SK-N-SH treated with all-trans-retinoic acid at 6 μM for 48 hours (cell line): Measurements from ENCODE around the gene TRIM10.

ENCODE experiments used
- GLIS3 ChIP-seq: fragments of 250-450 bp; sonication (Bioruptor Pico); IDR thresholded peaks from 2 replicates; pipeline ENCODE4 v1.5.0; 2020; ENCODE audit warnings: mild to moderate bottlenecking, moderate library complexity
- ISL1 ChIP-seq: fragments of 250-450 bp; sonication (Bioruptor Pico); IDR thresholded peaks from 2 replicates; pipeline ENCODE4 v2.1.2; 2022; ENCODE audit warnings: mild to moderate bottlenecking, moderate library complexity
- PPARA ChIP-seq: fragments of 250-450 bp; sonication (Bioruptor Pico); IDR thresholded peaks from 2 replicates; pipeline ENCODE4 v1.5.0; 2020; ENCODE audit warnings: mild to moderate bottlenecking, borderline replicate concordance
- RARB ChIP-seq: fragments of 250-450 bp; sonication (Bioruptor Pico); IDR thresholded peaks from 2 replicates; pipeline ENCODE4 v1.8.0; 2021; ENCODE audit warnings: mild to moderate bottlenecking, moderate library complexity
- ZC3H10 ChIP-seq: fragments of 250-450 bp; sonication (Bioruptor Pico); IDR thresholded peaks from 2 replicates; pipeline ENCODE4 v1.5.1; 2021; ENCODE audit warnings: mild to moderate bottlenecking, moderate library complexity
- ZNF70 ChIP-seq: fragments of 450-650 bp; formaldehyde crosslinking; IDR thresholded peaks from 2 replicates; pipeline ENCODE4 v1.5.0; 2020; ENCODE audit warnings: mild to moderate bottlenecking, moderate library complexity
- ZNF8 ChIP-seq: fragments of 450-650 bp; formaldehyde crosslinking; IDR thresholded peaks from 2 replicates; pipeline ENCODE4 v1.5.0; 2020; ENCODE audit warnings: mild to moderate bottlenecking, moderate library complexity
- TF ChIP-seq, protein P1 (sequence below): fragments of 250-450 bp; sonication (Bioruptor Pico); IDR thresholded peaks from 2 replicates; pipeline ENCODE4 v1.8.0; 2020; ENCODE audit warnings: mild to moderate bottlenecking, moderate library complexity, borderline replicate concordance
- TF ChIP-seq, protein P2 (sequence below): fragments of 250-450 bp; sonication (Bioruptor Pico); IDR thresholded peaks from 2 replicates; pipeline ENCODE4 v1.5.1; 2020; ENCODE audit warnings: low read depth, mild to moderate bottlenecking, moderate library complexity
- TF ChIP-seq, protein P3 (sequence below): fragments of 250-450 bp; sonication (Bioruptor Pico); IDR thresholded peaks from 2 replicates; pipeline ENCODE4 v1.5.0; 2020; ENCODE audit warnings: mild to moderate bottlenecking, moderate library complexity

DNA sequence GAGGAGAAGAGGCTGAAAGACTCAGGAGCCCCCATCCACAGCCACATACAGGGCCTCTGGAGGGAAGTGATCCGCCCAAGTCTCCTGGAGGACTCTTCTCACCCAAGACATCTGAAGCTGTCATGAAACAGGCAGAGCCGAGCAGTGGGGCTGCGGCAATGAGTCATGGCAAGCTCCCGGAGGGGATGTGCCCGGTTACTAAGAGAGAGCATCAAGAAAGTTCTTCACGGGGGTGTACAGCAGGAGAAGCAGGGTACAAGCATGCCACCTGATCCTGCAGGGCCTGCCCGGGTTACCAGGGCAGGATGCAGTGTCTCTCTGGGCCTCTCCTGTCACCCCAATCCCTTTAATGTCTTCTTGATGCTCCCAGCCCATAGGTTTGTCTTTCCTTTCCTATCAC, 31.1 kb upstream of the TRIM10 start:
- no peak for TF ChIP-seq ISL1 (CRISPR knock-in tag)
- TF ChIP-seq, protein P1, sequence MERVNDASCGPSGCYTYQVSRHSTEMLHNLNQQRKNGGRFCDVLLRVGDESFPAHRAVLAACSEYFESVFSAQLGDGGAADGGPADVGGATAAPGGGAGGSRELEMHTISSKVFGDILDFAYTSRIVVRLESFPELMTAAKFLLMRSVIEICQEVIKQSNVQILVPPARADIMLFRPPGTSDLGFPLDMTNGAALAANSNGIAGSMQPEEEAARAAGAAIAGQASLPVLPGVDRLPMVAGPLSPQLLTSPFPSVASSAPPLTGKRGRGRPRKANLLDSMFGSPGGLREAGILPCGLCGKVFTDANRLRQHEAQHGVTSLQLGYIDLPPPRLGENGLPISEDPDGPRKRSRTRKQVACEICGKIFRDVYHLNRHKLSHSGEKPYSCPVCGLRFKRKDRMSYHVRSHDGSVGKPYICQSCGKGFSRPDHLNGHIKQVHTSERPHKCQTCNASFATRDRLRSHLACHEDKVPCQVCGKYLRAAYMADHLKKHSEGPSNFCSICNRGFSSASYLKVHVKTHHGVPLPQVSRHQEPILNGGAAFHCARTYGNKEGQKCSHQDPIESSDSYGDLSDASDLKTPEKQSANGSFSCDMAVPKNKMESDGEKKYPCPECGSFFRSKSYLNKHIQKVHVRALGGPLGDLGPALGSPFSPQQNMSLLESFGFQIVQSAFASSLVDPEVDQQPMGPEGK (CRISPR knock-in tag), result no peak
- TF ChIP-seq RARB (CRISPR knock-in tag), result no peak
- TF ChIP-seq, protein P2, sequence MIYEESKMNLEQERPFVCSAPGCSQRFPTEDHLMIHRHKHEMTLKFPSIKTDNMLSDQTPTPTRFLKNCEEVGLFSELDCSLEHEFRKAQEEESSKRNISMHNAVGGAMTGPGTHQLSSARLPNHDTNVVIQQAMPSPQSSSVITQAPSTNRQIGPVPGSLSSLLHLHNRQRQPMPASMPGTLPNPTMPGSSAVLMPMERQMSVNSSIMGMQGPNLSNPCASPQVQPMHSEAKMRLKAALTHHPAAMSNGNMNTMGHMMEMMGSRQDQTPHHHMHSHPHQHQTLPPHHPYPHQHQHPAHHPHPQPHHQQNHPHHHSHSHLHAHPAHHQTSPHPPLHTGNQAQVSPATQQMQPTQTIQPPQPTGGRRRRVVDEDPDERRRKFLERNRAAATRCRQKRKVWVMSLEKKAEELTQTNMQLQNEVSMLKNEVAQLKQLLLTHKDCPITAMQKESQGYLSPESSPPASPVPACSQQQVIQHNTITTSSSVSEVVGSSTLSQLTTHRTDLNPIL (CRISPR knock-in tag), result no peak
- no peak for TF ChIP-seq PPARA (CRISPR knock-in tag)
- no peak for TF ChIP-seq ZC3H10
- TF ChIP-seq, protein P3, sequence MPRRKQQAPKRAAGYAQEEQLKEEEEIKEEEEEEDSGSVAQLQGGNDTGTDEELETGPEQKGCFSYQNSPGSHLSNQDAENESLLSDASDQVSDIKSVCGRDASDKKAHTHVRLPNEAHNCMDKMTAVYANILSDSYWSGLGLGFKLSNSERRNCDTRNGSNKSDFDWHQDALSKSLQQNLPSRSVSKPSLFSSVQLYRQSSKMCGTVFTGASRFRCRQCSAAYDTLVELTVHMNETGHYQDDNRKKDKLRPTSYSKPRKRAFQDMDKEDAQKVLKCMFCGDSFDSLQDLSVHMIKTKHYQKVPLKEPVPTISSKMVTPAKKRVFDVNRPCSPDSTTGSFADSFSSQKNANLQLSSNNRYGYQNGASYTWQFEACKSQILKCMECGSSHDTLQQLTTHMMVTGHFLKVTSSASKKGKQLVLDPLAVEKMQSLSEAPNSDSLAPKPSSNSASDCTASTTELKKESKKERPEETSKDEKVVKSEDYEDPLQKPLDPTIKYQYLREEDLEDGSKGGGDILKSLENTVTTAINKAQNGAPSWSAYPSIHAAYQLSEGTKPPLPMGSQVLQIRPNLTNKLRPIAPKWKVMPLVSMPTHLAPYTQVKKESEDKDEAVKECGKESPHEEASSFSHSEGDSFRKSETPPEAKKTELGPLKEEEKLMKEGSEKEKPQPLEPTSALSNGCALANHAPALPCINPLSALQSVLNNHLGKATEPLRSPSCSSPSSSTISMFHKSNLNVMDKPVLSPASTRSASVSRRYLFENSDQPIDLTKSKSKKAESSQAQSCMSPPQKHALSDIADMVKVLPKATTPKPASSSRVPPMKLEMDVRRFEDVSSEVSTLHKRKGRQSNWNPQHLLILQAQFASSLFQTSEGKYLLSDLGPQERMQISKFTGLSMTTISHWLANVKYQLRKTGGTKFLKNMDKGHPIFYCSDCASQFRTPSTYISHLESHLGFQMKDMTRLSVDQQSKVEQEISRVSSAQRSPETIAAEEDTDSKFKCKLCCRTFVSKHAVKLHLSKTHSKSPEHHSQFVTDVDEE (CRISPR knock-in tag), result no peak
- TF ChIP-seq ZNF8 (CRISPR knock-in tag), result no peak
- no peak for TF ChIP-seq ZNF70 (CRISPR knock-in tag)
- TF ChIP-seq GLIS3, result no peak
